Omental fat pad (tissue), 4 donors: ENCODE results near the gene FCRL1. TPM values are rescaled to one million over a fixed set of nuclear protein-coding genes. Genes with fewer than 3 reads are reported as not detected.

Experiments used
- ATAC-seq: fragments of 150-250 bp; one replicate; pipeline ENCODE4 v1.9.1; 2016; ENCODE audit warnings: mild to moderate bottlenecking, moderate library complexity; ENCODE audit not compliant: low FRiP score
- DNase-seq: peaks from one replicate; pipeline ENCODE4 v3.0.0-alpha.2; 2019; ENCODE audit warnings: low spot score
- total RNA-seq, 4 donors: library from RNA; depleted of rRNA; stranded (reverse); fragments of >200 nt; gene quantifications; one replicate each; pipeline ENCODE4 v1.1.0, GENCODE V29; 2016
- TF ChIP-seq, protein P1 (sequence below), 3 donors: fragments of 450-650 bp; IDR thresholded peaks; one replicate each; pipeline ENCODE4 v1.5.1; 2016 to 2017; ENCODE audit warnings: antibody characterized with exemption in 3 of 3, mild to moderate bottlenecking in 3 of 3, moderate library complexity in 2 of 3

The FCRL1 gene, protein sequence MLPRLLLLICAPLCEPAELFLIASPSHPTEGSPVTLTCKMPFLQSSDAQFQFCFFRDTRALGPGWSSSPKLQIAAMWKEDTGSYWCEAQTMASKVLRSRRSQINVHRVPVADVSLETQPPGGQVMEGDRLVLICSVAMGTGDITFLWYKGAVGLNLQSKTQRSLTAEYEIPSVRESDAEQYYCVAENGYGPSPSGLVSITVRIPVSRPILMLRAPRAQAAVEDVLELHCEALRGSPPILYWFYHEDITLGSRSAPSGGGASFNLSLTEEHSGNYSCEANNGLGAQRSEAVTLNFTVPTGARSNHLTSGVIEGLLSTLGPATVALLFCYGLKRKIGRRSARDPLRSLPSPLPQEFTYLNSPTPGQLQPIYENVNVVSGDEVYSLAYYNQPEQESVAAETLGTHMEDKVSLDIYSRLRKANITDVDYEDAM
- total RNA-seq: under 1 TPM in 3 of 4 donors, not detected in 1; 0.28 to 0.38 (median 0.32) TPM

GRCh38 chr1:157819896-157820295 lies at the start of gene FCRL1:
TSS of gene FCRL1 (minus strand) at chr1:157820120. CDS start at chr1:157820037, 83 bp downstream.
- DNase-seq (no peak), ATAC-seq (no peak)
- TF ChIP-seq, protein P1, sequence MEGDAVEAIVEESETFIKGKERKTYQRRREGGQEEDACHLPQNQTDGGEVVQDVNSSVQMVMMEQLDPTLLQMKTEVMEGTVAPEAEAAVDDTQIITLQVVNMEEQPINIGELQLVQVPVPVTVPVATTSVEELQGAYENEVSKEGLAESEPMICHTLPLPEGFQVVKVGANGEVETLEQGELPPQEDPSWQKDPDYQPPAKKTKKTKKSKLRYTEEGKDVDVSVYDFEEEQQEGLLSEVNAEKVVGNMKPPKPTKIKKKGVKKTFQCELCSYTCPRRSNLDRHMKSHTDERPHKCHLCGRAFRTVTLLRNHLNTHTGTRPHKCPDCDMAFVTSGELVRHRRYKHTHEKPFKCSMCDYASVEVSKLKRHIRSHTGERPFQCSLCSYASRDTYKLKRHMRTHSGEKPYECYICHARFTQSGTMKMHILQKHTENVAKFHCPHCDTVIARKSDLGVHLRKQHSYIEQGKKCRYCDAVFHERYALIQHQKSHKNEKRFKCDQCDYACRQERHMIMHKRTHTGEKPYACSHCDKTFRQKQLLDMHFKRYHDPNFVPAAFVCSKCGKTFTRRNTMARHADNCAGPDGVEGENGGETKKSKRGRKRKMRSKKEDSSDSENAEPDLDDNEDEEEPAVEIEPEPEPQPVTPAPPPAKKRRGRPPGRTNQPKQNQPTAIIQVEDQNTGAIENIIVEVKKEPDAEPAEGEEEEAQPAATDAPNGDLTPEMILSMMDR (IDR thresholded peaks at IDR 0.05): no peak

DNA sequence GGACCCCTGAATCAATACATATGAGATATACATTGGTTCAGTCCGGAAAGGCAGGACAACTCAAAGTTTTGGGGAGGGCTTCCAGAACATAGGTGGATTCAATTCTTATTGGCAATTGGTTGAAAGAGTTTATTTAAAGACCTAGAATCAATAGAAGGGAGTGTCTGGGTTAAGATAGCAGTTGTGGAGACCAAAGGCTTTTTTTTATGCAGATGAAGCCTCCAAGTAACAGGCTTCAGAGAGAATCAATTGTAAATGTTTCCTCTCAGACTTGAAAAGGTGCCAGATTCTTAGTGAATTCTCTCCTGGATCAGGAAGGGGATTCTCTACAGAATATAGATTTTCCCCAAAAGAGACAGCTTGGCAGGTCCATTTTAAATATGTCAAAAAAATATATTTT lies 48.7 kb upstream of the FCRL1 start:
- TF ChIP-seq, protein P1 (IDR thresholded peaks at IDR 0.05): no peak
- ATAC-seq (no peak), DNase-seq (no peak)

DNA sequence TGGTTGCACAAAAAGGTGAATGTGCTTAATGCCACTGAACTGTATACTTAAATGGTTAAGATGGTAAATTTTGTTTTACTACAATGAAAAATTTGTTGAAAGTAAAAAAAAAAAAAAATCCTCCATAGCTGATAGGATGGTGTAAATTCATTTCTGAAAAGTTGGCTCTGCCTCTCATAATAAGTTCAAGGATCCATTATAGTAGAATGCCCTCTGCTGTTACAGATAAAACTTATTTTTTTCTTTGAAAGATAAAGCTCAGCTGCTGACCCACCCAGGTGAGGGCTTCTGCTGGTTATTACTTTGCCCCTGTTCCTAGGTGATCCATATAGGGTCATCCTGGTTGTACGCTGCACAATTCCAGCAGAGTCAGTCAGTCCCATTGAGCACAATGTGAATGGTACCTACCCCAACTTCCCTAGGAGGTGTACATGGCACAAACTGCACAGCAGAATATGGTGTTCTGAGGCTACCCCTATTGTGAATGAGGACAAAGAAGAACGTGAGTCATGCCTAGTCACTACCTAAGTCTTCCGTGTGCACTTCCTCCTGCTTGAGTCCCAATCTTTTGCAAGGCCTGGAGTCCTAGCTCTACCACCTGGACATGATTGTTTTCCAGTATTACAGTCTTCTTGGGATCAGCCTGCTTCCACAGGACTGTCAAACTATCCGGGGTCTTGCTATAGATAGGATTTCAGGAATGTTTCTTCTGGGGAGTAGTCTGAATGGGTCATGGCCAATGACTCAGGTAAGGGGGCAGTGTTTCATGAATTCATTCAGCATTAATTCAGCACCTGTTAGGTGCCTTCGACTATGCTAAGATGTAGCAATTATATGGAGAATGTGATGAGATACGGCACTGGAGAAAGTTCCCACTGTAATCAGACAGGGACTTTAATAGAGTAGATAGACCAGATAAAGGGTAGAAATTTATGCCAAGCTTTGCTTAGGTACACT lies 42.5 kb upstream of the FCRL1 start:
- no peak for ATAC-seq
- TF ChIP-seq, protein P1 (IDR thresholded peaks at IDR 0.05): no peak
- no peak for DNase-seq

GRCh38 chr1:157856538-157856937 lies 36.6 kb upstream of the FCRL1 start:
- TF ChIP-seq, protein P1 (IDR thresholded peaks at IDR 0.05): no peak
- no peak for ATAC-seq
- DNase-seq: no peak

DNA sequence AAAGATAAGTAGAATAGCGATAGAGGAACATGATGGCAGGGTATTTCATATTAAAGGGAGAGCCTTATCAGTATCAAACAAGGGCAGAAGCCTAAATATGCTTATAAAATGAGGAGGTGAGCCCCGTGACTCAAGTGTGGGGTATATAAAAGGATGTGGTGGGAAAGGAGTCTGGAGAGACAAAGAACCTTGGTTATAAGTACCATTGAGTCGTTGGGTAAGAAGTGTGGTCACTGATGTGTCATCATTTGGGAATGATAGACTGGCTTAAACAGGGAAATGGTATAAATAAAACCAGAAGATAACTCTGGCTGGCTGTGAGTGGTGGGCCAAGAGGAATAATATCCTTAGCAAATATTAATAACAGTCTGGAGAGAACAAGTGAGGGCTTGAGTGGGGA lies 32.6 kb upstream of the FCRL1 start:
- no peak for DNase-seq
- ATAC-seq: no peak
- TF ChIP-seq, protein P1 (IDR thresholded peaks at IDR 0.05): no peak

DNA sequence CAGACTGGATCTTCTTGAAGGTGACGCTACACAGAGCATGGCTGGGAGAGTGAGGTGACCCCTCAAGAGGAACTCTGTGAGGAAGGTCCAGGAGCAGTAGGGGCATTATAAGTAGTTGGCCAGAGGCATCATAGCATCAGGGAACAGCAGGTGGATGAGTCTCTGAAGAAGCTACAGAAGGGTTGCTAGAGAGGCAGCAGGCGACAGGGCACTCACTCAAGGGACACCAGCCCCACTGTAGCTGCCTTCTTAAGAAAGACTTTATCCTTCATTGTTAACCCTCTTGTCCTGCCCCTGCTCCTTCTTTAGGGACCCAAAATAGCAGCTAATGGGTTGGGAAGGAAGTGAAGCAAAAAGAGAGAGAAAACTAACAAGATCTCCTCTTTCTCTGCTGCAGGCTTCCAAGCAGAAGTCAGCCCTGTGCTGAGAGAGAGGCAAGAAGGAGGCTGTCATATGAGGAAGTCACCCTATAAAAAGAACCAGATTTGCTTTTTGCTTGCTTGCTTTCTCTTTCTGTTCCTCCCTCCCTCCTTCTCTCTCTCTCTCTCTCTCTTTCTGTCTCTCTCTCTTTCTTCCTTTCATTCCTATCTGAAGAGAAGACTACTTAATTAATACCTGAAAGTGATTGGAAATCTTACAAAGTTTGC lies 29.4 kb upstream of the FCRL1 start:
- ATAC-seq: no peak
- TF ChIP-seq, protein P1 (IDR thresholded peaks at IDR 0.05): no peak
- no peak for DNase-seq
